Measurements from ENCODE around the gene TUBB4A.
"Not testable (repeated sequence)": the region's sequence is repeated elsewhere in the genome, so short reads cannot be mapped to it uniquely, and the experiment has no call there.

TUBB4A gene

DNA sequence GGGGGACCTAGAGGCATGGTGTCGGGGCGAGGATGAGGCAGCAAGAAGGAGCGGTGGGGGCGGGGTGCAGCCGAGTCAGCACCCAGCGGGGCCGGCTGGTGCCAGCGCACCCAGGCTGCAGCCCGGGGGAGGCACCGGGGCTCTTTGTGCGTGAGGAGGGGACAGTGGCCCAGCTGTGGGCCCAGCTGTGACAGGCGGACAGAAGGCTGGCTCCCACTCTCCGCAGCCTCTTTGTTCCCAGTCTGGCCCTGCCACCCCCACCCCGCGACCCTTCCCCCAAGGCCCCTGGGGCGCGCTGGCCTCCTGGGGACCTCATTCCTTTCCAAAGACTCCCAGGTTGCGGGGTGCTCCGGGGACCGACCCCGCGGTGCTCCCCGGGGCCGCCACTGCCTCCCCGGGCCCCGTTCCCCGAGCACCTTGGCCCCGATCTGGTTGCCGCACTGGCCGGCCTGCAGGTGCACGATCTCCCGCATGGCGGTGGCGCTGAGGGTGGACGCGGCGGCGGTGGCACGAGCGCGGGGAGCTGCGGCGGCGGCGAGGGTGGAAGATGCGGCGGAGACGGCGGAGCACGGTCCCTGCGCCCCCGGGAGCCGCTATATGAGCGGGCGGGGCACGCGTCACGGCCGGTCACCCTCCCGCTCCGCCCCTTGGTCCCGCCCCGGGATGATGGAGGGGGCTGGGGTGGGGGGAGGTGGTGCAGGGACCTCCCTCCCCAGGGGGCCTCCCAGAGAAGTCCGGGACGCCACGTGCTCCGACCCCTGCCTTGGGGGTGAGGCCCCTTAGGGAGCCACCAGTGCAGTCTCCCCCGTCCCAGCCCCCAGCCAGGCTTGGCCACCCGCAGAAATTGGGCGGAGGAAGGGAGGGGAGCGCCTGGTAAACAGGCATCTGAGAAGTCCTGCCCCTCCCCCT lies at the start of gene TUBB4A:
Gene TUBB4A, minus strand, starts transcription at position 570 of the 909 bp plus-strand sequence. Its CDS starts 97 bp downstream, at position 473.
- DNase-seq (ENCODE audit: low spot score) = no peak

DNA sequence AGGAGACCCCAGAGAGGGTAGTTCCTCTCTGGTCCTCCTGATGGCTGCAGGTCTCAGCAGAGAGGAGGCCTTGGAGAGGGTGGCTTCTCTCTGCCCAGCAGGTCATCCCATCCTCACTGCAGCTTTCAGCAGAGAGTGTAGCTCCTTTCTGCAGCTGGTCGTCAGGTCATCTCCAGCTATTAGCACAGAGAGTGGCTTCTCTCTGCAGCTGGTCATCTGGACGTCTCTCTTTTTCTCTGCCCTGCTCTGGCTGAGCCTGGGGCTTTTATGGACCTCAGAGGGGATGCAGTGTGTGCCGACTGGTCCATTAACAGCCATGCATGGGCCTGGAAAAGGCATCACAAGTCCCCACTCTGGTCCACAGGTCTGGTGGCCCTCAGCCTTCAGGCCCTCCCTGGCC lies 49.0 kb upstream of the TUBB4A start:
- DNase-seq (ENCODE audit: low spot score) = no peak

DNA sequence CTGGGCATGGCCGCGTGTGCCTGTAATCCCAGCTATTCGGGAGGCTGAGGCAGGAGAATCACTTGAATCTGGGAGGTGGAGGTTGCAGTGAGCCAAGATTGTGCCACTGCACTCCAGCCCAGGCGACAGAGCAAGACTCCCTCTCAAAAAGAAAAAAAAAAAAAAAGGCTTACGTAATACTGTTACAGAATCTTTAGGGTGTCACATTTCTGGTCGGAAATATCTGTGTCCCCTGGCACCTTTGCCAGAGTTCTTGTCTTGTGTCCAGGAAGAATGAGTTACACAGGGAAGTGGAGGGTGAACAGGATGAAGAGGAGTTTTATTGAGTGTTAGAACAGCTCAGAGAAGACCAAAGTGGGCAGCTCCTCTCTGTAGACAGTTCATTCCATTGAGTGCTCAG lies 48.6 kb upstream of the TUBB4A start:
- not testable (repeated sequence) for DNase-seq (ENCODE audit: low spot score)

DNA sequence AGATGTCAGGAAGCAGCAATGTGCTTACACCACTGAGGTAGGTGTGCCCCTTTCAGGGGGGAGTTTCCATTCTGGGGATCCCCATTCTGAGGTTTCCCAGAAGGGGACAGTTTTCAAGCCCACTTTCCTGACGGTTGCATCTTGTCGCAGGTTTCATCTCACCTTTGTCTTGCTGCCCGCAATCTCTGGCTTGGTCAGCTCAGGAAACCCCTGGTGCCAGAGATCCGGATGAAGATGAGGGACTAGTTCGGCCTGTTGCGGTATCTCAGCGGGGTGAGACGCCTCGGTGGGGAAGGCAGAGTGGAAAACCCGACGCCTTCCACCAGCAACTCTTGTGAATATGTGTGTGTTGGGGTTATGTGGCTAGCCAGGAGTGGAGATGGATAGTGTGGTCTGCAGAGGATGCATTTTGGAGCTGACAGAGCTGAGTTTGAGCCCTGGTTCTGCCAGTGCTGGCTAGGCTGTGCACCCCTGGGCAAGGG lies 41.8 kb upstream of the TUBB4A start:
- DNase-seq (ENCODE audit: low spot score) = no peak

DNA sequence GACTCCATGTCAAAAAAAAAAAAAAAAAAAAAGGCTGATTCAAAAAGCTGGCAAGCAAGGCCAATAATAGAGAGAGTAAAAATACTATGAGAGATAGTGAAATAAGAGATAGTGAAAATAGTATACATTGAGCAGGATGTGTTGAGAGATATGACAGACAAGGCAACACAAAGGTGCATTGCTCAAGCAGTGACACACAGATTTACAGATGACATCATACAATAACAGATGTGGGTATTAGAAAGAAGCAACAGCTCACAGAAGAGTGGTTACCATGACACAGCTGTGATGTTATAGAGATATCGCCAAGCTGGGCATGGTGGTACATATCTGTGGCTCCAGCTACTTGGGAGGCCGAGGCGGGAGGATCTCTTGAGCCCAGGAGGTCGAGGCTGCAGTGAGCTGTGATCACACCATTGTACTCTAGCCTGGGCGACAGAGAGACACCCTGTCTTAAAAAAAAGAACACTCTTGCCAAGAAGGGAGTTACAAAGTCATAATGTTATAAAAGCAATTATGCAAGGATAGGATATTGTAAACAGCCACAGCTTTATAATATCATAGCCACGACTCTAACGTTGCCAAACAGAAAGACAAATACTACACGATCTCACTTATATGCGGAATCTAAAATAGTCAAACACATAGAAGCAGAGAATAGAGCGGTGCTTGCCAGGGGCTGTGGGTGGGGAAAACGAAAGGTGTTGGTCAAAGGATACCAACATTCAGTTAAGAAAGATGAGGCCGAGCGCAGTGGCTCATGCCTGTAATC lies 39.0 kb upstream of the TUBB4A start:
- no peak for DNase-seq (ENCODE audit: low spot score)

DNA sequence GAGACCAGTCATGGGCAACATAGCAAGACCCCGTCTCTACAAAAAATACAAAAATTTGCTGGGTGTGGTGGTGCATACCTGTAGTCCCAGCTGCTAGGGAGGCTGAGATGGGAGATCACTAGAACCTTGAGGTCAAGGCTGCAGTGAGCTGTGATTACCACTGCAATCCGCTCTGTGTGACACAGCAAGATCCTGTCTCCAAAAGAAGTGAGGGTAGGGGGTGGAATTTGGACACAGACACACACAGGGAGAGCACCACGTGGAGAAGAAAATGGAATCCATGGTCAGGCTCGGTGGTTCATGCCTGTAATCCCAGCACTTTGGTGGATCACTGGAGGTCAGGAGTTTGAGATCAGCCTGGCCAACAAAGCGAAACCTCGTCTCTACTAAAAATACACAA lies 37.4 kb upstream of the TUBB4A start:
- DNase-seq (ENCODE audit: low spot score) = no peak

DNA sequence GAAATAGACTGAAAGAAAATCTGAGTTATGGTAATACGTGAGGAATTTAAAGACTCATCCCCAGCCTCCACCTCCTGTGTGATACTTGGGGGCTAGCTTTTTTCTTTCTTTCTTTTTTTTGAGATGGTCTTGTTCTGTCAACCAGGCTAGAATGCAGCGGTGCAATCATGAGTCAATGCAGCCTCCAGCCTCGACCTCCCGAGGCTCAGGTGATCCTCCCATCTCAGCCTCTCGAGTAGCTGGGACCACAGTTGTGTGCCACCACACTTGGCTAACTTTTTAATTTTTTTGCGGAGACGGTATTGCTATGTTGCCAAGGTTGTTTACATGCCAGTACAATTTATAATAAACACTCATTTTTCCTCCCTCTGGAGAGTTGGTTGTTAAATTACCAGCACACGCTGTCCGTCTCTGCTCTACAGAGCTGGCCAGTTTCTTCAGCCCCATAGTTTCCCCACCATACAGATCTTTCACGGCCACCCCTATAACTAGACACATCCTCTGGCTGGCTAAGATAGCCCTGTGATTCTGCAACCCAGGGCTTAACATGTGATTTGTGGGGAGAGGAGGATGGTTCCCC lies 33.5 kb upstream of the TUBB4A start:
- no peak for DNase-seq (ENCODE audit: low spot score)

DNA sequence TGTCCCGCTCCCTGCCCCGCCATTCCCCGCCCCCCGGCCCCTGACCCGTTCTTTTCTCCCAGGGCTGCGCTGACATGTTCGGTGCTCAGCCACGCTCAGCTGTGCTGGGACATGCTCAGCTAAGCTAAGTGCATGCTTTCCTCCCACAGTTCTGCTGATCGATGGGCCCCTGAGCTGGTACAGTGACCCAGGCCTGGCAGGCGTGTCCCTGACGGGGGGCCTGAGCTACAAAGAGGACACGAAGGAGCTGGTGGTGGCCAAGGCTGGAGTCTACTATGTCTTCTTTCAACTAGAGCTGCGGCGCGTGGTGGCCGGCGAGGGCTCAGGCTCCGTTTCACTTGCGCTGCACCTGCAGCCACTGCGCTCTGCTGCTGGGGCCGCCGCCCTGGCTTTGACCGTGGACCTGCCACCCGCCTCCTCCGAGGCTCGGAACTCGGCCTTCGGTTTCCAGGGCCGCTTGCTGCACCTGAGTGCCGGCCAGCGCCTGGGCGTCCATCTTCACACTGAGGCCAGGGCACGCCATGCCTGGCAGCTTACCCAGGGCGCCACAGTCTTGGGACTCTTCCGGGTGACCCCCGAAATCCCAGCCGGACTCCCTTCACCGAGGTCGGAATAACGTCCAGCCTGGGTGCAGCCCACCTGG lies 32.5 kb upstream of the TUBB4A start:
- DNase-seq (ENCODE audit: low spot score) = no peak

DNA sequence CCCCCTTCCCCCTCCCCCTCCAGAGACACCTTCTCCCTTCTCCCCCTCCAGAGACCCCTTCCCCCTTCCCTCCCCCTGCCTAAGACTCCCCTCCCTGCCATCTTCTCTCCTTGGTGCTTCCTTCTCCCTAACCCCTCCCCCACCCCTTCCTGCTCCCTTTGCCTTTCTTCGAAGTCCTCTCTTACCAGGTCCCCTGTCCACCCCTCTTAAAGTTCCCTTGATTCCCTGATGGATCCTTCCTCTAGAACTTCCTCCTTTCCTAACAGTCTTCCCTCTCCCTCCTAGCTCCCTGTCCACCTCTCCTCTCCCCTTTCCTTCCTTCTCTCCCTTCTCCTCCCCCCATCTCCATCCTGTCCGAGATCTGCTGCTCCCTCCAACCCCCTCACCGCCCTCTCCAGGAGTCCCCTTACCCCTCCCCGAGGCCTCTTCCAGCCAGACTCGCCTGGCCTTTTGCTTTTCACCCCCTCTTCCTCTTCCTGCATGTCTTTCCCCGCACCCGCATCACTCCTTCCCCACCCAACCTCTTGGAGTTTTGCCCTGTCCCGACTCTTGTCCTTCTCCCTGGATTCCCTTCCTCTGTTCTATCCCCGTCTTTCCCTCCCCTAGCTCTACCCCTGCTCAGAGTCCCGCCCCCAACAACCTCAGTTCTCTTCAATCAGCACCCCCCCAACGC lies 31.8 kb upstream of the TUBB4A start:
- DNase-seq (ENCODE audit: low spot score) = no peak

DNA sequence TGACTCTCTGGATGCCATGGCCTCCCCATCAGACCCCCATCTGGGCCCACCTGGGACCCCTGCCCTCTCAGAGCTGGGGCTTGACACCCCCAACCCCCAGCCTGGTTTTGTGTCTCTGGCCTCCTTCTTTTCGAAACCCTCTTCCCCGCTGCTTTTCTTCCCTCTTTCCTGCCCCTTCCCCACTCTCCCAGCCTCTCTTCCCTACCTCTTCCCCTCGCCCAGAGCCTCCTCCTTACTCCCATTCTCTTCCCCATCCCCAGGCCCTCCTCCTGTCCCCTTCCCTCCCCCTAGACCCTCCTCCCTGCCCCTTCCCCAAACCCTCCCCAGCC lies 30.9 kb upstream of the TUBB4A start:
- DNase-seq (ENCODE audit: low spot score) = no peak

DNA sequence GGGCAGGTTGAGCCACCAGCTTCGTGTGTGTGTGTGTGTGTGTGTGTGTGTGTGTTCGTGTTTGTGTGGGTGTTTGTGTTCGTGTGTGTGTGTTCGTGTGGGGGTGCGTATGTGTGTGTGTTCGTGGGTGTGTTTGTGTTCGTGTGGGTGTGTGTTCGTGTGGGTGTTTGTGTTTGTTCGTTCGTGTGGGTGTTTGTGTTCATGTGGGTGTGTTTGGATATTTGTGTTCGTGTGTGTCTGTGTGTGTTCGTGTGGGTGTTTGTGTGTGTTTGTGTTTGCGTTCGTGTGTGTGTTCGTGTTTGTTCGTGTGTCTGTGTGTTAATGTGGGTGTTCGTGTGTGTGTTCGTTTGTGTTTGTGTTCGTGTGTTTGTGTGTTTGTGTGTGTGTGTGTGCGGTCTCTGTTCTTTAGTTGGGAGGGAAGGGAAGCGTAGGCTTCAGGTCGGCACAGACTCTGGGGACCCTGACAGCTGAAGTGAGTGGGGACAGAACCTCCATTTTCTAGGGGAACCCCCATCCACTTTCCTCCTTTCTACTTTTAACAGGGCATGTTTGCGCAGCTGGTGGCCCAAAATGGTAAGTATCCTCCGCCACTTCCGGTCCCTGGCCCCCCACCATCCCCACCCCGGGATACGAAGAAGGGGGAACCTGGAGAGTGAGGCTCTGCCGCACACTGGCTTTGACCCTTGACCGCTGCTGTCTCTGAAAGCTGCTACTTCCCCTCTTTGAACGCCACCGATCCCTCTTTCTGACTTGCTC lies 30.3 kb upstream of the TUBB4A start:
- DNase-seq (ENCODE audit: low spot score) = no peak

DNA sequence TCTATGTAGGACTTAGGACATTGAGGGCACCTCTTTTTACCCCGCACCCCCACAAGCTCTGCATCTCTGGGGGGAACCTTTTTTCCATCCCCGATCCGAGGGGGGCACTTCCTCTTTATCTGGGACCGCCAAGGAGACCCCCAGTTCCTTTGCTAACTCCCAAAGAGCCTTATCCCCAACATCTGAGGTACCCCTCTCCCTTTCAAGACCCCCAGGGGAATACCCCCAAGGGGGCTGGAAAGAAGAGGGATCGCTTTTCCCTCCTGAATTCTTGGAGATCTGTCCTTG lies 29.8 kb upstream of the TUBB4A start:
- DNase-seq (ENCODE audit: low spot score) = no peak

DNA sequence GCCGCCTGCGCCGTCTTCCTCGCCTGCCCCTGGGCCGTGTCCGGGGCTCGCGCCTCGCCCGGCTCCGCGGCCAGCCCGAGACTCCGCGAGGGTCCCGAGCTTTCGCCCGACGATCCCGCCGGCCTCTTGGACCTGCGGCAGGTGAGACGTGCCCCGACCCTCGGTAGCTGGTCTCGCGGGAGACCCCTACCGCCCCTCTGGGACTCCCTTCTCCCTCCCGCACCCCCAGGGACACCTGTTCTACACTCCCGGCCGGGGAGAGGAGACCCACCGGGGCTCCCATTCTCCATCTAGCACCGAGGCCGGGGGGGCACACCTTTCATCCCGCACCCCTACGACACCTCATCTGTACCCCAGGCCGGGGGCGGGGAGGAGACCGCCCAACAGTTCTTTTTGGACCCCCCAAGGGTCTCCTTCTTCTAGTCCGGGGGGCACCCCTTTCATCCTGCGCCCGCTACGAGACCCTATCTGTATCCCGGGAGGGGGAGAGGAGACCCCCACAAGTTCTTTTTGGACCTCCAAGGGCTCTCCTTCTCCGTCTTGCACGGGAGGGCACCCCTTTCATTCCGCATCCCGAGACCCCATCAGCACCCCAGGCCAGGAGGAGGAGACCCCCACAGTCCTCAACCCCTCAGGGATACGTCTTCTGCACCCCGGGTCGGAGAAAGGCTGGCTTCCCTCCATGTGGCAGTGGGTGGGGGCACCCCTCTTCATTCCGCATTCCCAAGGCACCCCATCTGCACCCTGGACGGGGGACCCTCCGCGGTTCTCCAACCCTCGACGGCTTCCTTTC lies 29.2 kb upstream of the TUBB4A start:
- no peak for DNase-seq (ENCODE audit: low spot score)

DNA sequence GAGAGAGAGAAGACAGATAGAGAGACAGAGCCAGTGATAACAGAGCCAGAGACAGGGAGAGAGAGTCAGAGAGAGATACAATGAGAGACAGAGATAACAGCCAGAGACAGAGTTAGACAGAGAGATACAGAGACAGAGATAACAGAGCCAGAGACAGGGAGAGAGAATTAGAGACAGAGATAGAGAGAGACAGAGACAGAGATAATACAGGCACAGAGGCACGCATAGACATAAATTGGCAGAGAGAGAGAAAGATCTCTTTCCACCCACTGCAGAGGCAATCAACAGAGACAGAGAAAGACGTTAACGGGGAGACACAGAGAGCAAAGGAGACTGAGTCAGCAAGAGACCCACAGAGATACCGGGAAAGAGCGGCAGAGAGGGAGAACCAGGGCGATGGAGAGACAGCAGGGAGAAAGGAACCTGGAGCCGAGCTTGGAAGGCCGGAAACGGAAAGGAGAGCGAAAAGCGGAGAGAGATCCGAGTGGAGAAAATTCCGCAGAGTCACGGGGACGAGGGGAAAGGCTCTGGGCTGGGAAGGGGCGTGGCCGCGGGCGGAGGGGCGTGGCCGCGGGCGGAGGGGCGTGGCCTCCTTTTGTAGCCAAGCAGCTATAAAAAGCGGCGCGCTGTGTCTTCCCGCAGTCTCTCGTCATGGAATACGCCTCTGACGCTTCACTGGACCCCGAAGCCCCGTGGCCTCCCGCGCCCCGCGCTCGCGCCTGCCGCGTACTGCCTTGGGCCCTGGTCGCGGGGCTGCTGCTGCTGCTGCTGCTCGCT lies 28.5 kb upstream of the TUBB4A start, which contains the start of gene TNFSF9:
Gene TNFSF9, plus strand, starts transcription at position 641 of the 777 bp plus-strand sequence. Its CDS starts 11 bp downstream, at position 652.
- DNase-seq (ENCODE audit: low spot score) = peak; percentile 84

DNA sequence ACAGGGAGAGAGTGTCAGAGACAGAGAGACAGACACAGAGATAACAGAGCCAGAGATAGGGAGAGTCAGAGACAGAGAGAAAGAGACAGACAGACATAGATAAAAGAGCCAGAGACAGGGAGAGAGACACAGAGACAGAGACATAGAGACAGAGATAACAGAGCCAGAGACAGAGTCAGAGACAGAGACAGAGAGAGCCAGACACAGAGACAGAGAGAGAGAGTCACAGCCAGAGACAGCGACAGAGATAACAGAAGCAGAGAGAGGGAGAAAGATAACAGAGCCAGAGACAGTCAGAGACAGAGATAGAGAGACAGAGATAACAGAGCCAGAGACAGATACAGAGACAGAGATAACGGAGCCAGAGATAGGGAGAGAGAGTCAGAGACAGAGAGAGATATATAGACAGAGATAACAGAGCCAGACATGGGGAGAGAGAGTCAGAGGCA lies 27.9 kb upstream of the TUBB4A start:
- no peak for DNase-seq (ENCODE audit: low spot score)

DNA sequence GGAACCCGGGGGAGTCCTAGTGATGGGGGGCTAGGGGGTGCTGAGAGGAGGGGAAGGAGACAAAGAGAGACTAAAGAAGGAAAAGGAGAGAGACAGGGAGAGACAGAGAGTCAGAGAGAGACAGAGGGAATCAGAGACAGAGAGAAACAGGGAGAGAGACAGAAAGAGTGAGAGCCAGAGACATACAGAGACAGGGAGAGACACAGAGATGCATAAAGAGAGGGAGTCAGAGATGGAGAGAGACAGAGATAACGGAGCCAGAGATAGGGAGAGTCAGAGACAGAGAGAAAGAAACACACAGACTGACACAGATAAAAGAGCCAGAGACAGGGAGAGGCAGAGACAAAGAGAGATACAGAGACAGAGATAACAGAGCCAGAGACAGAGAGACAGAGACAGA lies 27.2 kb upstream of the TUBB4A start:
- no peak for DNase-seq (ENCODE audit: low spot score)

DNA sequence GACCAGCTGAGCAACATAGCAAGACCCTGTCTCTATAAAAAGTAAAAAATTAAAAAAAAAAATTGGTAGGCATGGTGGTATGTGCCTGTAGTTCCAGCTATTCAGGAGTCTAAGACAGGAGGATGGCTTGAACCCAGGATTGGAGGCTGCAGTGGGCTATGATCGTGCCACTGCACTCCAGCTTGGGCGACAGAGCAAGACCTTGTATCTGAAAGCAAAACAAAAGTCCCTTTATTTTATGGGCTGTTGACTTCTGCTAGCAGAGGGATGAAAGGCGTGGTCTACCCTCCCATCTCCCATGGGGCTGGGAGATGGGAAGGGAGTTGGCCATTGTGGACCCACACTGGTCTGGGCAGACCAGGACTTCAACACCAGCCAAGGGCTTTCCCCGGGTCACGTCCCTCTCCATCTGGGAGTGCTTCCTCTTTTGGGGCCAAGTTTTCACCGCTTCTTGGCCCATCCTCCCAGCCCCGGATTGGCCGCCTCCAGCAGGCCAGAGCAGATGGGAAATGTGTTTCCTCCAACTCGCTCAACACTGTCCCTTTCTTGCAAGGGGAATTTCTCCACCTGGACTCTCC lies 26.5 kb upstream of the TUBB4A start:
- DNase-seq (ENCODE audit: low spot score) = no peak

DNA sequence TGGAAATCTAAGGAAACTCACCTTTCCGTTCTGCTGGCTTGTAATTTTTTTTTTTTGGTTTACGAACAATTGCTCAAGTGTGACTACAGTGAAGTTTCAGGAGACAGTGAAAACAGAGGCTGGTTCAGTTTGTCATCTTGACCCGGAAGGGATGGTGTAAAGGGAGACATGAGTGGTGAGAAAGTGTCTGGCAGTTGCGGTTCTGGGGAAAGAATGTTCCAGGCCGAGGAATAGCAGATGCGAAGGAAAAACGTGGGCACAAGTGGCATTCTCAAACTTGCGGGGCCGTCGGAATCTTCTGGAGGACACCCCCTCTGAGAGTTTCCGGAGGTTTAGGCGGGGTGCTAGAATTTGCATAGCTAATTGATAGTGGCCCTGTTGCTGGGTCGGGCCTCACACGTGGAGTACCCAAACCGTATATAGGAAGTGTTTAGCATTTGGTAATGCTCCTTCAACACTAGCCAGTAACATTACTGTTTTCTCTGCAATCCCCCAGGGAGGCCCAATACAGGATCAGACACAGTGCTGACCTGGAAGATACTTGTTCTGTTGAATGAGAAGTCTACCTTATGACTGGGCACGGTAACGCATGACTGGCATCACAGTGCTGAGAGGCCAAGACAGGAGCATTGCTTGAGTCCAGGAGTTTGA lies 25.9 kb upstream of the TUBB4A start:
- DNase-seq (ENCODE audit: low spot score) = no peak

DNA sequence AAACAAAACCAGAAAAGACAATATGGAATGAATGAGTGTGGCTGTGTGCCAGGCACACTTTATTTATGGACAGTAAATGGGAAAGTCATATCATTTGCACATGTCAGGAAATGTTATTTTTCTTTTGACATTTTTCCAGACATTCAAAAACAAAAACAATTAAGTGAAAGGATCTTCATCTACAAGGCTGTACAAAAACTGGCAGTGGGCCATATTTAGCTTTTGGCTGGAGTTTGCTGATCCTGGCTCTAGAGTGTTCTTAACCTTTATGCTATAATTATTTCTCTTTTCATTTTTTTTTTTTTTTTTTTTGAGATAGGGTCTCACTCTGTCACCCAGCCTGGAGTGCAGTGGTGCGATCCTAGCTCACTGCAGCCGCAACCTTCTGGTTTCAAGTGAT lies 22.2 kb upstream of the TUBB4A start:
- no peak for DNase-seq (ENCODE audit: low spot score)
